Sigmoid colon (tissue), 3 donors: ENCODE results near the gene THEM5.

Experiments
- POLR2A ChIP-seq, 2 donors: fragments of 450-650 bp; IDR thresholded peaks; one replicate each; pipeline ENCODE4 v1.6.1; 2016; ENCODE audit warnings: antibody characterized with exemption in 2 of 2, mild to moderate bottlenecking in 2 of 2, moderate library complexity in 2 of 2
- TF ChIP-seq, protein P1 (sequence below), 4 experiments: fragments of 450-650 bp in 3 of 4; fragments of 200-600 bp in 1 of 4; IDR thresholded peaks; one replicate each; pipeline ENCODE4 v1.5.1; 2016 to 2019; ENCODE audit warnings: antibody characterized with exemption in 4 of 4, mild to moderate bottlenecking in 3 of 4, moderate library complexity in 2 of 4

- TF ChIP-seq POLR2A (IDR thresholded peaks at IDR 0.05): no peak
- TF ChIP-seq, protein P1, sequence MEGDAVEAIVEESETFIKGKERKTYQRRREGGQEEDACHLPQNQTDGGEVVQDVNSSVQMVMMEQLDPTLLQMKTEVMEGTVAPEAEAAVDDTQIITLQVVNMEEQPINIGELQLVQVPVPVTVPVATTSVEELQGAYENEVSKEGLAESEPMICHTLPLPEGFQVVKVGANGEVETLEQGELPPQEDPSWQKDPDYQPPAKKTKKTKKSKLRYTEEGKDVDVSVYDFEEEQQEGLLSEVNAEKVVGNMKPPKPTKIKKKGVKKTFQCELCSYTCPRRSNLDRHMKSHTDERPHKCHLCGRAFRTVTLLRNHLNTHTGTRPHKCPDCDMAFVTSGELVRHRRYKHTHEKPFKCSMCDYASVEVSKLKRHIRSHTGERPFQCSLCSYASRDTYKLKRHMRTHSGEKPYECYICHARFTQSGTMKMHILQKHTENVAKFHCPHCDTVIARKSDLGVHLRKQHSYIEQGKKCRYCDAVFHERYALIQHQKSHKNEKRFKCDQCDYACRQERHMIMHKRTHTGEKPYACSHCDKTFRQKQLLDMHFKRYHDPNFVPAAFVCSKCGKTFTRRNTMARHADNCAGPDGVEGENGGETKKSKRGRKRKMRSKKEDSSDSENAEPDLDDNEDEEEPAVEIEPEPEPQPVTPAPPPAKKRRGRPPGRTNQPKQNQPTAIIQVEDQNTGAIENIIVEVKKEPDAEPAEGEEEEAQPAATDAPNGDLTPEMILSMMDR (IDR thresholded peaks at IDR 0.05): no peak
Measured at GRCh38 chr1:151799179-151800022, 54.1 kb downstream of the THEM5 start.
